Activated naive CD8-positive, alpha-beta T cell (primary cell): ENCODE measurements around the gene PGM2.

Source experiments
- H3K27ac Mint-ChIP-seq: one replicate; pipeline ENCODE4 v1.8.0; 2021; ENCODE audit warnings: mixed read lengths
- H3K27me3 Mint-ChIP-seq: one replicate; pipeline ENCODE4 v1.8.0; 2021; ENCODE audit warnings: mixed read lengths
- H3K36me3 Mint-ChIP-seq: one replicate; pipeline ENCODE4 v1.8.0; 2021; ENCODE audit warnings: mixed read lengths
- H3K4me1 Mint-ChIP-seq: one replicate; pipeline ENCODE4 v1.8.0; 2021; ENCODE audit warnings: low read depth, mixed read lengths
- H3K4me3 Mint-ChIP-seq: one replicate; pipeline ENCODE4 v1.8.0; 2021; ENCODE audit warnings: mild to moderate bottlenecking, mixed read lengths
- H3K9me3 Mint-ChIP-seq: one replicate; pipeline ENCODE4 v1.8.0; 2021; ENCODE audit warnings: low read depth, mixed read lengths

The PGM2 gene

GRCh38 chr4:37830640-37831039, 4.2 kb downstream of the PGM2 start:
- H3K4me1 Mint-ChIP-seq, result peaks cover 35% of the 10 kb centered on the region
- H3K27me3 Mint-ChIP-seq, result no peaks in the 10 kb centered on the region

GRCh38 chr4:37835031-37835430, 8.5 kb downstream of the PGM2 start:
- H3K27me3 Mint-ChIP-seq, result no peaks in the 10 kb centered on the region
- peaks cover 35% of the 10 kb centered on the region for H3K4me1 Mint-ChIP-seq
- no peak overlapping the region for H3K27ac Mint-ChIP-seq
- H3K9me3 Mint-ChIP-seq, result no peaks in the 10 kb centered on the region
- H3K4me3 Mint-ChIP-seq, result no peak overlapping the region
- peaks cover 26% of the 10 kb centered on the region for H3K36me3 Mint-ChIP-seq

More at GRCh38 chr4:37830640-37831039, 4.2 kb downstream of the PGM2 start:
- H3K36me3 Mint-ChIP-seq, result peaks cover 22% of the 10 kb centered on the region
- H3K4me3 Mint-ChIP-seq, result no peak overlapping the region
- no peak overlapping the region for H3K27ac Mint-ChIP-seq
- no peaks in the 10 kb centered on the region for H3K9me3 Mint-ChIP-seq

GRCh38 chr4:37835806-37836205, 9.3 kb downstream of the PGM2 start:
- peaks cover 35% of the 10 kb centered on the region for H3K4me1 Mint-ChIP-seq
- H3K4me3 Mint-ChIP-seq, result no peak overlapping the region
- H3K9me3 Mint-ChIP-seq, result no peaks in the 10 kb centered on the region
- no peak overlapping the region for H3K27ac Mint-ChIP-seq
- no peaks in the 10 kb centered on the region for H3K27me3 Mint-ChIP-seq
- H3K36me3 Mint-ChIP-seq, result peaks cover 20% of the 10 kb centered on the region

- H3K27ac Mint-ChIP-seq, result no peak overlapping the region
- no peak overlapping the region for H3K4me3 Mint-ChIP-seq
- peaks cover 35% of the 10 kb centered on the region for H3K4me1 Mint-ChIP-seq
- no peaks in the 10 kb centered on the region for H3K9me3 Mint-ChIP-seq
- peaks cover 21% of the 10 kb centered on the region for H3K36me3 Mint-ChIP-seq
- H3K27me3 Mint-ChIP-seq, result no peaks in the 10 kb centered on the region
Observed at GRCh38 chr4:37836274-37836673, 9.8 kb downstream of the PGM2 start.

GRCh38 chr4:37836838-37837440, 10.5 kb downstream of the PGM2 start:
- H3K36me3 Mint-ChIP-seq, result peaks cover 19% of the 10 kb centered on the region
- H3K27ac Mint-ChIP-seq, result peak overlapping the region; percentile 13
- H3K27me3 Mint-ChIP-seq, result no peaks in the 10 kb centered on the region
- H3K9me3 Mint-ChIP-seq, result no peaks in the 10 kb centered on the region
- peak overlapping the region; percentile 8 for H3K4me3 Mint-ChIP-seq
- H3K4me1 Mint-ChIP-seq, result peaks cover 33% of the 10 kb centered on the region

- H3K36me3 Mint-ChIP-seq, result peaks cover 18% of the 10 kb centered on the region
- peak overlapping the region; percentile 13 for H3K27ac Mint-ChIP-seq
- no peaks in the 10 kb centered on the region for H3K27me3 Mint-ChIP-seq
- H3K4me3 Mint-ChIP-seq, result peak overlapping the region; percentile 8
- H3K4me1 Mint-ChIP-seq, result peaks cover 32% of the 10 kb centered on the region
- H3K9me3 Mint-ChIP-seq, result no peaks in the 10 kb centered on the region
Observed at GRCh38 chr4:37837446-37837845, 11.0 kb downstream of the PGM2 start.

- no peak overlapping the region for H3K4me3 Mint-ChIP-seq
- H3K9me3 Mint-ChIP-seq, result no peaks in the 10 kb centered on the region
- peaks cover 32% of the 10 kb centered on the region for H3K4me1 Mint-ChIP-seq
- no peak overlapping the region for H3K27ac Mint-ChIP-seq
- H3K27me3 Mint-ChIP-seq, result no peaks in the 10 kb centered on the region
- H3K36me3 Mint-ChIP-seq, result peaks cover 20% of the 10 kb centered on the region
Observed at GRCh38 chr4:37839426-37839825, 12.9 kb downstream of the PGM2 start.

GRCh38 chr4:37844204-37844603, 17.7 kb downstream of the PGM2 start:
- Mint-ChIP-seq H3K36me3 (peaks cover 18% of the 10 kb centered on the region), H3K4me1 (no peaks in the 10 kb centered on the region), H3K27me3 (no peaks in the 10 kb centered on the region), H3K27ac (no peak overlapping the region), H3K4me3 (no peak overlapping the region), H3K9me3 (no peaks in the 10 kb centered on the region)

- Mint-ChIP-seq H3K27me3 (no peaks in the 10 kb centered on the region), H3K4me1 (no peaks in the 10 kb centered on the region), H3K9me3 (no peaks in the 10 kb centered on the region), H3K27ac (no peak overlapping the region), H3K4me3 (no peak overlapping the region), H3K36me3 (peaks cover 18% of the 10 kb centered on the region)
Observed at GRCh38 chr4:37845201-37845600, 18.7 kb downstream of the PGM2 start.

GRCh38 chr4:37847311-37847884, 20.9 kb downstream of the PGM2 start:
- Mint-ChIP-seq H3K4me3 (no peak overlapping the region), H3K4me1 (no peaks in the 10 kb centered on the region), H3K27me3 (no peaks in the 10 kb centered on the region), H3K36me3 (peaks cover 17% of the 10 kb centered on the region), H3K27ac (no peak overlapping the region), H3K9me3 (no peaks in the 10 kb centered on the region)

- no peaks in the 10 kb centered on the region for H3K9me3 Mint-ChIP-seq
- no peaks in the 10 kb centered on the region for H3K4me1 Mint-ChIP-seq
- H3K4me3 Mint-ChIP-seq, result no peak overlapping the region
- H3K27ac Mint-ChIP-seq, result no peak overlapping the region
- H3K27me3 Mint-ChIP-seq, result no peaks in the 10 kb centered on the region
- peaks cover 12% of the 10 kb centered on the region for H3K36me3 Mint-ChIP-seq
Observed at GRCh38 chr4:37852376-37852775, 25.9 kb downstream of the PGM2 start.

- H3K9me3 Mint-ChIP-seq, result no peaks in the 10 kb centered on the region
- no peak overlapping the region for H3K27ac Mint-ChIP-seq
- H3K36me3 Mint-ChIP-seq, result peaks cover 14% of the 10 kb centered on the region
- no peak overlapping the region for H3K4me3 Mint-ChIP-seq
- H3K27me3 Mint-ChIP-seq, result no peaks in the 10 kb centered on the region
- no peaks in the 10 kb centered on the region for H3K4me1 Mint-ChIP-seq
Observed at GRCh38 chr4:37858112-37858511, 31.6 kb downstream of the PGM2 start.

- no peaks in the 10 kb centered on the region for H3K27me3 Mint-ChIP-seq
- no peaks in the 10 kb centered on the region for H3K4me1 Mint-ChIP-seq
- no peak overlapping the region for H3K4me3 Mint-ChIP-seq
- no peaks in the 10 kb centered on the region for H3K9me3 Mint-ChIP-seq
- H3K27ac Mint-ChIP-seq, result no peak overlapping the region
- H3K36me3 Mint-ChIP-seq, result peaks cover 12% of the 10 kb centered on the region
Observed at GRCh38 chr4:37858872-37859271, 32.4 kb downstream of the PGM2 start.

- Mint-ChIP-seq H3K4me3 (no peak overlapping the region), H3K9me3 (no peaks in the 10 kb centered on the region), H3K4me1 (no peaks in the 10 kb centered on the region), H3K27me3 (no peaks in the 10 kb centered on the region), H3K27ac (no peak overlapping the region), H3K36me3 (peaks cover 10% of the 10 kb centered on the region)
Observed at GRCh38 chr4:37860266-37860665, 33.8 kb downstream of the PGM2 start.

GRCh38 chr4:37862961-37863360, 36.5 kb downstream of the PGM2 start:
- H3K36me3 Mint-ChIP-seq, result peaks cover 24% of the 10 kb centered on the region
- no peaks in the 10 kb centered on the region for H3K9me3 Mint-ChIP-seq
- no peaks in the 10 kb centered on the region for H3K4me1 Mint-ChIP-seq
- no peaks in the 10 kb centered on the region for H3K27me3 Mint-ChIP-seq
- H3K27ac Mint-ChIP-seq, result no peak overlapping the region
- no peak overlapping the region for H3K4me3 Mint-ChIP-seq

- H3K9me3 Mint-ChIP-seq, result no peaks in the 10 kb centered on the region
- no peak overlapping the region for H3K27ac Mint-ChIP-seq
- no peak overlapping the region for H3K4me3 Mint-ChIP-seq
Observed at GRCh38 chr4:37864786-37865185, 38.3 kb downstream of the PGM2 start.

More at GRCh38 chr4:37864786-37865185, 38.3 kb downstream of the PGM2 start:
- H3K4me1 Mint-ChIP-seq, result no peaks in the 10 kb centered on the region
- H3K27me3 Mint-ChIP-seq, result no peaks in the 10 kb centered on the region
- peaks cover 27% of the 10 kb centered on the region for H3K36me3 Mint-ChIP-seq
